HG02943 (cell line): Measurements from ENCODE around the gene BASP1.
A peak's percentile ranks its signal among the peaks of the same experiment; 100 is the strongest.
"Not testable (repeated sequence)": the region's sequence is repeated elsewhere in the genome, so short reads cannot be mapped to it uniquely, and the experiment has no call there.

ENCODE experiments used
- ATAC-seq: cut with Tn5 transposase; IDR thresholded peaks from one replicate; pipeline ENCODE4 v1.9.1; 2021; ENCODE audit warnings: mild to moderate bottlenecking, low read depth, moderate library complexity; ENCODE audit not compliant: unreplicated experiment

Gene BASP1

GRCh38 chr5:17311811-17312210, 94.4 kb downstream of the BASP1 start:
- ATAC-seq = not testable (repeated sequence)

DNA sequence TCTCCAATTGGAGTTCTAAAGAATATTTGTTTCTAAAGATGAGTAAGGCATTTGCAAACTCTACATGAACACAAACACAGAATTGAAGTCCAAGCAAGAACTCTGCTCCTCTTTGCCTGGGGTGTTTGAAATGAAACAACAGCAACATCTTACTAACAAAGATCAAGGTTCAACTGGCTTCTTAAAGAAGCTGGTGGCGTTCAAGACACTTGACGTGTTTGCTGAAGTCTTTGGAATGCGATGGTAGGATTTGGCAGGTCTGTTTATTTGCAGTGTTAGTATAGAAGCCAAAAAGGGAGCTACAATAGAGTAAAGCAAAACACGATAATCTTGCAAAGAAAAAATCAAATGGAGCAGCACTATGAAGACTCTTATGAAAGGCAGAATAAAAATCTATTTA, 94.9 kb downstream of the BASP1 start:
- no peak for ATAC-seq

DNA sequence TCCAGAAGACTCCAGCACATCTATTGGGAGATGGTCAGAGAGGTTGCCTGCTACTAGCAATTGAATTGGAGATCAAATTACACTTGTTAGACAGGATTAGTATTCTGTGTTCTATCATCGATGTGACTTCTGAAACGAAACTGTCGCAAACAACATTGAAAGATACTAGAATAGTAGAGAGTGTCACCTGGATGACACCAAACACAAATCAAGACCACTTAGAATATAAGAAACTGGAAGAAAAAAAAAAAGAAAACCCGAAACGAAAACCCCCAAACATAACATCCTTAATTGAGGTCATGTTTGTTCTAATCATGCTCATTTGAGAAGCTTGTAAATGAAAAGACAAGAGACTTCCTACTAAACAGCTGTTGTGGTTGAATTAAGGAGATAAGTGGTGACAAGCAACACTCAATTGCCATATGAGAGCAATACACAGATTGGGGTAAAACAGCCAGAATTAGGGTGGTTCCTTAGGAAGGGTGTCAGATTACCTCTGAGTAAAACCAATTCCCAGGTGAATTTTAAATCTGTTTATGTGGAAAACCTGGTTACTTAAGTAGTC, 97.6 kb downstream of the BASP1 start:
- no peak for ATAC-seq

GRCh38 chr5:17315710-17316221, 98.3 kb downstream of the BASP1 start:
- no peak for ATAC-seq

DNA sequence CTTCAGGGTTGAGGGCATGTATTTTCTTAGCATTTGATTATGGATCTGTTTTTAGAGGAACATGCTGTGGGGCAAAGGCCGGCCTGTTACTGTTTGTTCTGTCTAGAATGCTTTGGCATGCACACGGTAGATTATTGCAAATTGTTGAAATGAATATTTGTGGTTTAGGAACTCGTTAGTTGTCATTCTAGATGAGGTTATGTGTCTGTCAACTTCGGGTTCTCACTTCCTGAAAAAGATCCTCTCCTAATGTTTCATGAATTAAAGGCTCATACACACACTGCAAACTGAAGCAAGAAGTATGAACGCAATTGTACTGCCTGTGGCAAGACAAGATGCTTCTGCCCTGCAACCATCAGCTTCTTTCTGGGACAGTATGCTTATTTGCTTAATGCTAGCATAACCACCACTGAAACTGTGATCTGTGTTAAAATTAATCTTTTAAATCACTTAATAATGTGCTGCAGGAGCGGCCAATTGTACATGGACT, 99.6 kb downstream of the BASP1 start:
- ATAC-seq = peak; percentile 70

- peak; percentile 42 for ATAC-seq
These were observed 100.0 kb downstream of the BASP1 start for GRCh38 chr5:17317473-17317872.

- not testable (repeated sequence) for ATAC-seq
These were observed 101.7 kb downstream of the BASP1 start for GRCh38 chr5:17319095-17319494.

DNA sequence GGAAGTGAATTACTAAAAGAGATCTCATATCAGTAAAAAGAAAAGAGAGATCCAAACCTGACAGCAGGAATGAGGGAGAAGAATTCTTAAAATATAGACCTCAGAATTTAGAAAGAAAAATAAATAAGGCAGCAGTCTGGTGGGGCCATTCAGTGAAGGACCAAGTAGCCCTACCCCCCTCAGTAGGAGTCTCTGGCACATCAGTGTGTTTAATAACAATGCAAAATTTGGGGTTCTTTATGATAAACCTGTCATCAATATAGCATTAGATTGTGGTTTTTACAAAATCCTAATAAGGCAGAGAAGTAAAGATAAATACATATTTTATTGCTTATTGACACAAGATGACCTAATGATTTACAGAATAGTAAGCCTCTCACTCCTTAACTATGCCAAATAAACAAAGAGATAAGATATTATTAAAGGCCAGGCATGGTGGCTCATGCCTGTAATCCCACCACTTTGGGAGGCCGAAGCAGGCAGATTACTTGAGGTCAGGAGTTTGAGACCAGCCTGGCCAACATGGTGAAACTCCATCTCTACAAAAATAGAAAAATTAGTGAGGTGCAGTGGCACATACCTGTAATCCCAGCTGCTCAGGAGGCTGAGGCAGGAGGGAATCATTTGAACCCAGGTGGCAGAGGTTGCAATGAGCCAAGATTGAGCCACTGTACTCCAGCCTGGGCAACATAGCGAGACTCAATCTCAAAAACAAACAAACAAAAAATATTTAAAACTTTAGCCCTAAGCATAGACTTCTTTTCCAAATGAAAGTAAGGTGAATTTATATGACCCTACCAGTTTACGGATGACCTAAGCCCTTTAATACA, 108.6 kb downstream of the BASP1 start:
- ATAC-seq = no peak
